KOPT-K1 (cell line): ENCODE measurements around the gene EDN2.

ENCODE experiments used
- H3K27ac ChIP-seq: fragments of 200-600 bp; sonication (generic); 2 replicates; pipeline ENCODE4 v1.5.1; 2016; ENCODE audit warnings: antibody characterized with exemption, mild to moderate bottlenecking, low read depth, low read length; ENCODE audit not compliant: poor library complexity, severe bottlenecking
- H3K36me3 ChIP-seq: fragments of 200-600 bp; sonication (generic); 2 replicates; pipeline ENCODE4 v1.5.1; 2017; ENCODE audit warnings: antibody characterized with exemption, mild to moderate bottlenecking, low read length, moderate library complexity; ENCODE audit not compliant: insufficient read depth
- H3K9me3 ChIP-seq: fragments of 200-600 bp; sonication (generic); 2 replicates; pipeline ENCODE4 v1.5.1; 2017; ENCODE audit warnings: antibody characterized with exemption, low read length, mild to moderate bottlenecking; ENCODE audit not compliant: insufficient read depth, poor library complexity, severe bottlenecking

Gene EDN2

DNA sequence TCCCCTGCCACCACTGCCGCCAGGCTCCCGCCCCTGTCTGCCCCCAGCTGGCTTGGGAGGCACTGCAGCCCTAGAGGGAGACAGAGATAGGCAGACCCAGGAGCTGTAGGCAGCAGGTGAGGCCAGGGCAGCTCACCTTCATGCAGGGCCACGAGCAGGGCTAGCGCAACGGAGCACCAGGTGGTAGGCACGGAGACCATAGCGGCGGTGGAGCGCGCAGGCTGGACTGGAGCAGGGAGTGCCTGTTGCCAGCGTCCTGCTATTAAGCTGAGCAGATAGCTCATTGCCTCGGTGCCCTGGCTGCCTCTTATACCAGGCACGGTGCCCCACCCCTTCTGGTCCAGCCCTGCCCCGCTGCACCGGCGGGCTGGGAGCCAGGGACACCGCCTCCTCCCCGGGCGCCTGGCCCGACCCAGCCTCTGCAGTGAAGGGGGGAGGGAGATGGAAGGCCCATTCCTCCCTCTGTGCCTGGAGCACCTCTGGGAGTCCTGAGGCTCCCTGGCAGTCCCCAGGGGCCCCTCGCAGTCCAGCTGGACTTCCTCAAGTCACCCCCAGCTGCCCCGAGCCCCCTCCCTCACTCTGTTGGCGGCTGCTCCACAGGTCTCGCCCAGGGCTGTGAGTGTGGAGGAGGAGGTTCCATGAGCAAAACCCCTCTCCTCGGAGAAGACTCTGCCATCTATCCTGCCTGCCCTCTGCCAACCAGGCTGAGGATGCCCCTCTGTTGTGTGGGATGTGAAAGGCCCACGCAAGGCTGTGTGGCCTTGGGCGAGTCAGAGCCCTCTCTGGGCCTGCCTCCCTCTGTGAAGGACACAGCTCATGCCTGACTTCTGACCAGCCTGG is at the start of gene EDN2:
EDN2 (minus strand) TSS at position 282 of the 840 bp plus-strand sequence; CDS start at position 200, 82 bp downstream.
- Histone ChIP-seq H3K27ac (no peak within 1 kb of the TSS), H3K9me3 (no peaks in the 10 kb centered on the region), H3K36me3 (no peaks in the 10 kb centered on the region)

- Histone ChIP-seq H3K36me3 (peaks cover 17% of the 10 kb centered on the region; the same call in 1 of the 2 replicates), H3K9me3 (no peaks in the 10 kb centered on the region), H3K27ac (no peak overlapping the region)
Observed at GRCh38 chr1:41533731-41534080, 49.2 kb upstream of the EDN2 start.

GRCh38 chr1:41533016-41533730 is 48.7 kb upstream of the EDN2 start:
- no peak overlapping the region for H3K27ac ChIP-seq
- H3K36me3 ChIP-seq: peaks cover 17% of the 10 kb centered on the region; the same call in 1 of the 2 replicates
- H3K9me3 ChIP-seq: no peaks in the 10 kb centered on the region

- Histone ChIP-seq H3K36me3 (peaks cover 14% of the 10 kb centered on the region; the same call in 1 of the 2 replicates), H3K9me3 (no peaks in the 10 kb centered on the region), H3K27ac (no peak overlapping the region)
Observed at GRCh38 chr1:41532206-41532975, 47.9 kb upstream of the EDN2 start.

DNA sequence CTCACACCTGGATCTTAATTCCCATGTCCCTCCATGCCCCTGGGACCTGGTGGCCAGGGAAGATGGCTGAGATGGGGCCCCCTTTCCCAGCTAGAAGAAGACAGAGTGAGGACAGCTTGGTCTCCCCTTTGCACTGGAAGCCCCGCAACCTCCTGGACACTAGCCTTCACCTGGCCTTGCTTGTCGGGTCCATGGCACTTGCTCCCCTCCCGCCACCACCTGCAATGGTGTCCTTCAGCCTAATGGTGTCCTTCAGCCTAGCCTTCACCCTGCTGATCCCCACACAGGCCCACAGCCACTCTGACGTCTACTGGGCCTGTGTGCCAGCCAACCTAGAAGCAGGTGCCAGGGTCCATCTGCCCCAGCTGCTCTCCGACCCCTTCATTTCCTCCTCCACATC is 45.9 kb upstream of the EDN2 start:
- no peak overlapping the region for H3K27ac ChIP-seq

GRCh38 chr1:41529621-41530395 is 45.3 kb upstream of the EDN2 start:
- H3K36me3 ChIP-seq: peaks cover 1% of the 10 kb centered on the region; the same call in 1 of the 2 replicates
- no peak overlapping the region for H3K27ac ChIP-seq
- no peaks in the 10 kb centered on the region for H3K9me3 ChIP-seq

More for the DNA sequence above, 45.9 kb upstream of the EDN2 start:
- Histone ChIP-seq H3K9me3 (no peaks in the 10 kb centered on the region), H3K36me3 (no peaks in the 10 kb centered on the region)

DNA sequence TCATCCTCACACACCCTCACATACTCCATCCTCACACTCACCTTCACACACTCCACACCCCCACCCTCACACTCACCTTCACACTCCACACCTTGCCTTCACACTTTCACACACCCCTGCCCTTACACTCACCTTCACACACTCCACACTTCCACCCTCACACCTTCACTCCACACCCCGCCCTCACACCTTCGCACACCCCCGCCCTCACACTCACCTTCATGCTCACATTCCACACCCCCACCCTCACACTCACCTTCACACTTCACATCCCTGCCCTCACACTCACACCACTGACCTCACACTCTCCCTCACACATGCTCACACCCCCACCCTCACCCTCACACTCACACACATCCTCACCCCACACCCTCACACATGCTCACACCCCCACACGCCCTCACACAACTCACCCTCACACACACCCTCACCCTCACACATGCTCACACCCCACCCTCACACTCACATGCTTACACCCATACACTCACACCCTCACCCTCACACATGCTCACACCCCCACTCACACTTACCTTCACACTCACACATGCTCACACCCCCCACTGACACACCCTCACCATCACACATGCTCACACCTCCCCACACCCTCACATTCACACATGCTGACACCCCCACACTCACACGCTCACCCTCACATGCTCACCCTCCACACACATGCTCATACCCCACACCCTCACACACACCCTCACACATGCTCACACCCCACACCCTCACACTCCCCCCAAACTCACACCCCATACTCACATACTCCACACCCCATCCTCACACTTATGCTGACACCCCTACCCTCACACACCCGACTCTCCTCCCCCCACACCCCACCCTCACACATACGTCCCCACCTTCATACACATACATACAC is 44.5 kb upstream of the EDN2 start:
- Histone ChIP-seq H3K9me3 (no peaks in the 10 kb centered on the region), H3K27ac (no peak overlapping the region), H3K36me3 (peaks cover 9% of the 10 kb centered on the region; the same call in 1 of the 2 replicates)

DNA sequence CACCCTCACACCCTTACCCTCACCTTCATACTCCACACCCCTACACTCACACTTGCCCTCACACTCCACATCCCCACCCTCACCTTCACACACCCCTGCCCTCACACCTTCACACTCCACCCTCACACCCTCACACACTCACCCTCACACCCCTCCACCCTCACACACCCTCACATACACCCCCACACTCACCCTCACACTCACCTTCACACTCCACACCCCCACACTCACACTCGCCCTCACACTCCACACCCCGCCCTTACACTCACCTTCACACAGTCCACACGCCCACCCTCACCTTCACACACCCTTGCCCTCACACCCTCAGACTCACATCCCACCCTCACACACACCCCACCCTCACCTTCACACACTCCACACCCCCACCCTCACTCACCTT is 43.6 kb upstream of the EDN2 start:
- H3K36me3 ChIP-seq: peaks cover 15% of the 10 kb centered on the region
- no peak overlapping the region for H3K27ac ChIP-seq

GRCh38 chr1:41526956-41527561 is 42.6 kb upstream of the EDN2 start:
- Histone ChIP-seq H3K36me3 (peaks cover 26% of the 10 kb centered on the region), H3K9me3 (no peaks in the 10 kb centered on the region), H3K27ac (no peak overlapping the region)

More for the DNA sequence above, 43.6 kb upstream of the EDN2 start:
- no peaks in the 10 kb centered on the region for H3K9me3 ChIP-seq

DNA sequence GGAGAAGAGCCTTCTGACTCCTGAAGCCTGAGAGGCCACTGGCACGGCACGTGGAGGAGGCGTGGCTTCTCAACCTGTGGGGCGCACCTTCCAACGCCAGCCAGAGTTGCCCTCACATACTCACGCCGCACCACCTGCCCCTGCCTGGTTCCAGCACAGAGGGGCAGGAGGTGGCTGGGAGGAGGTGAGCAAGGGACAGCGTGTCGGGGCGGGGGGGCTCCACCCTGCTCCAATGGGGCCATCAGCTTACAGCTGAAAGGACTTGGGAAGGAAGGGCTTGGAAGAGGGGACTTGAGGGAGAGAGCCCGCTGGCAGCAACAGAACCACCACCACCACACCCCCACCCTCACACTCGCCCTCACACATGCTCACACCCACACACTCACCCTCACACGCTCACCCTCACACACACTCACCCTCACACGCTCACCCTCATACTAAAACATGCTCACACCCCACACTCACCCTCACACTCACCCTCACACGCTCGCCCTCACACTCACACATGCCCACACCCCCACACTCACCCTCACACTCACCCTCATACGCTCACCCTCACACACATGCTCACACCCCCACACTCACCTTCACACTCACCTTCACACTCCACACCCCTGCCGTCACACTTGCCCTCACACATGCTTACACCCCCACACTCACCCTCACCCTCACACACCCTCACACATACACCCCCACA is 41.6 kb upstream of the EDN2 start:
- H3K27ac ChIP-seq: no peak overlapping the region
- H3K36me3 ChIP-seq: peaks cover 34% of the 10 kb centered on the region
- no peaks in the 10 kb centered on the region for H3K9me3 ChIP-seq

- Histone ChIP-seq H3K27ac (no peak overlapping the region), H3K9me3 (no peaks in the 10 kb centered on the region), H3K36me3 (peaks cover 43% of the 10 kb centered on the region)
Observed at GRCh38 chr1:41524676-41525675, 40.5 kb upstream of the EDN2 start.
